SW 1271 (cell line): ENCODE measurements around the gene AUTS2.

Experiments
- DNase-seq, 2 experiments: peaks; one replicate each; lab custom pipeline; 2025; lab: John Stamatoyannopoulos, UW

AUTS2 gene

DNA sequence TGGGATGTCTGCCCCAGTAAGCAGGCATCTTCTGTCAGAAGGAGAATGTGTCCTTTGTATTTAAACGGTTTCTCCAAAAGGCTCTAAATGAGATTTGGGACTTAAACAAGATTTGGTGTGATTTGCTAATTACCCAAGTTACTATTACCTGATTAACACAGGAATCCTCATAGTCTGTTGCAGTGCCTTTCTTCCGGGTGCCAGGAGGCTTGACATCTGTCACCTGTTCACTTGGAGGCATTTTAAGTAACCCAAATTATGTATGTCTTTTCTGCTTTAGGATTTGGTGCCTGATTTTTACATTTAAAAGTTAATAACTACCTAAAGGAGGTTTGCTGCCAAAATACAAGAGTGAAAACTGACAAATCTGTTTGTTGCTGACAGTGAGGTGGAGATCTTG, 945.7 kb downstream of the AUTS2 start:
- DNase-seq: no peak

DNA sequence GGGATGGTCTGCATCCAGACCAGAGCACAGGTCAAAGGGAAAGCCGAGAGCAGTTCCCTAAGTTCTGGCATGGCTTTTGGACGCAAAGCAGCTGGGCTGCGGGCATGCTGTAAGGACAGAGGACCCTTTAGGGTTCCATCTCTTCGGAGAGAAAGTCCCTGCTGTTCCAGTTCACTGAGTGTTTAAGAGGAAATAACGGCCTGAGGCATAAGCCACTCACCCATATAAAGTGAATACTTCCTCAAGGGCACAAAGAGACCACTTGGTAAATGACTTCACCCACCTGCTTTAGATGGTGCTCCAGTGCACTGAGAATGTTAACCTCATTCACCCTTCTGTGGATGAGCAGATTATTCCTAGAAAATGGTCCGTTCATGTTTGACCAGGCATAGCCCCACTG, 946.9 kb downstream of the AUTS2 start:
- DNase-seq: no peak

DNA sequence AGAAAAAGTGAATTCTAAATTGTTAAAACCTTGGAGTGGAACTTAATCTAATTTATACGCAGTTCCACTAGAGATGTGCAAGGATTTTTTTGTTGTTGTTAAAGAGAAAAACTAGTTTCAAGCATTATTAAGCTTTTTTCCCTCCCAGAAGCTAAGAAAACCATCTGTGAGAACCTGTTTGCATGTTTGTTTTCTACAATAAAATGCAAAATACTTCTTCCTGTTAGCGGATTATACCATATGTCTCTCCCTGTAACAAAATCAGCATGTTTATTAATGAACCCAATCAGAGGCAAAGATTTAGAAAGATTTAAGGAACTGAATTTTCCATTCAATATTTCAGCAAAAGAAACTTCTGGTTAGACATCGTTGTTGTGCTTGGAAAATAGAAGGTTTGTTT, 953.9 kb downstream of the AUTS2 start:
- no peak for DNase-seq

DNA sequence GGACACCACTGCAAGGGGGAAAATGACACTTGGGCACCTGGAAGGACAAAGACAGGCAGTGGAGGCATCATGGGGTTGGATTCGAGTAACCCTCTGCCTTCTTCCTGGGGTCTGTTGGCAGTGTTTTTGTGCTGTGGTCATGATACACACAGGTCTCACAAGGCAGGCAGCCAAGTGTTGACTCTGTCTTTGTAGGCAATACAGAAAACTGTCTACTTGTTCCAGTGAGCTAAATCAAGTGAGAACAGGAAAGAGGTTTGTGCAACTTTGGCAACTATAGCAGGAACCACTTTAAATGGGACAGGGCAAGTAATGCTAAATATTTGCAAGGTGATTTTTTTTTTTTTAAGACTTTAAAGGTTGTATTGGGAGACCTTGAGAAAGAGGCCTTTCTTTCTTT, 955.1 kb downstream of the AUTS2 start:
- no peak for DNase-seq

DNA sequence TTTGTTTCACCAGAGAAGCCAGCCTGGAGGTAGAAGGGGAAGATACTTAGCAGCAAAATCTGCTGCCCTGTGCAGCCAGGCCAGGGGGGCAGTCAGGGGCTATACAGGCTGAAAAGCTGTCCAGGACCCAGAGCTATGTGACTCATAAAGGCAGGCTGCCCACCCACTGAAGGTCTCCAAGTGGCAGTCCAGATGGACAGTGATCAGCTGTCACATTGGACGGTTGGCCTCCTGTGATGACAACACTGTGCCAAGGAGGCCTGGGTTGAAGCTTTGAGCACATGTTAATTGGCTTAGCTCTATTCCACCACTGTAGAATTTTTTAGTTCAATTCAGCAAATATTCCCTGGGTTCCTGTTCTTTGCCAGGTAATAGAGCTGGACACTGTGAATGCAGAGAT, 956.4 kb downstream of the AUTS2 start:
- DNase-seq: no peak

DNA sequence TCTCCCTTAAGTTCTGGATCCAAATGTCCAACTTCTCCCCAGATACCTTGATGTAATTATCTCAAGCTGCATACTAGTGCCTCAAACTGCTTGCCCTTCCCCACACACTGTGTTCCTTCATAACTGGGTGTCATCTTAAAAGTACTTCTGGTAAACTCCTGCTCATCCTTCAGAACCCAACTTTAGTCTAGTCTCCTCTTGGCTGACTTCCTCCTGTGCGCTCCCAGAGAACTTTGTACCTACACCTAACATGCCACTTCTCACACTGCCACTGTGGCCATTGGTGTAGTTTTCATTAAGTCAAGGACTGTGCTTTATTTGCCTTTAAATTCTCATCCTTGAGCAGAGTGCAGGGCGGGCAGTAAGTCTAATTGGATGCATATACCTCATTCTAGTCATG, 958.5 kb downstream of the AUTS2 start:
- DNase-seq: no peak

DNA sequence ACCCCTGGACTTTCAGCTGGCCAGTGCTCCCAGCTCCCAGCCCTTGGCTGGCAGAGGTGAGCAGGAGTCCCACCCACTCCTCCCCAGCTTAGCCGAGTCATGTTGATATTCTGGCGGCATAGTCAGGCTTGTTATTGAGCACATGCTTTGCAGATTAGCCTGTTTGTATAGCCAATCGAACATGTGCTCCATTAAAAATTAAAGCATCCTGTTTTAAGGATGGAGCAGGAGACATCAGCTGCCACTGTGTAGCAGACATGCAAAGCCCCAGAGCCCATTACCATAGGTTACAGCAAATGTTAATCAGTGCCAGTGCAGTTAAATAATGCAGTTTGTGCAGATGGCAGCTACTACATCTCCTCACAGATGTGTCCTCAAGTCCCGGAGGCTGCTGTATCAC, 959.1 kb downstream of the AUTS2 start:
- DNase-seq: no peak

DNA sequence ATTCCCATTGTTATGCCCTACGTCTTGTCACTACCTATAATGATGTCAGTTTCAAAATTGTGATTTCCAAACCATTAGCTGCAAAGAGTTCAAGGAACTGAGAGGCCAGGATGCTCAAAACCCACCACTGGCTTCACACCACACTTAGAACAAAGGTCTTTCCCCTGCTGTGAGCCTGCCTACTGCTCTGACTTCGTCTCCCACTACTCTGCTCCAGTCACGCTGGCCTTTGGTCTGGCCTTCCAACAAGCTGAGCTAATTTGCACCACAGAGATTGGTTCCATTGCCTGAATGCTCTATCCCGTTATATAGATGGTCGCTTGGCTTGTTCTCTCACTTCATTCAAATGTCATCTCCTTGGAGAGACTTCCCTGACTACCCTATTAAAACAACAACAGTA, 961.5 kb downstream of the AUTS2 start:
- no peak for DNase-seq

DNA sequence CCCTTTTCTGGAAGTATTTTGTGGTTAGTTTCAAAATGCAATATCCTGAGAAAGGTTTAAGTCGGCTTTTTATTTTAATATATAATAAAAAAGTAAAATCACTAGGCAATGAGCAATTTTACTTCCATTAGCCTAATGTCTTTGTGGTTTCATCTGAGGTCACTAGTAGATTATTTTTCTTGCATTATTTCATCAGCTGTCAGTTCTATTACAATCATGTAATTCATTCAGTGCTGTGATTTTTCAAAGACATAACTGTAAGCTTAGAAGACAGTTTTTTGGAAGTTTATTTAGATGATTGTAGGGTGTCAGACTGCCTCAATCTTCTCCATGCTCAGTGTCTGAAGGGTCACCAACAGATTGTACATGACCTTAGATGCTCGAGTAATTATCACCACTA, 965.7 kb downstream of the AUTS2 start:
- DNase-seq: no peak

DNA sequence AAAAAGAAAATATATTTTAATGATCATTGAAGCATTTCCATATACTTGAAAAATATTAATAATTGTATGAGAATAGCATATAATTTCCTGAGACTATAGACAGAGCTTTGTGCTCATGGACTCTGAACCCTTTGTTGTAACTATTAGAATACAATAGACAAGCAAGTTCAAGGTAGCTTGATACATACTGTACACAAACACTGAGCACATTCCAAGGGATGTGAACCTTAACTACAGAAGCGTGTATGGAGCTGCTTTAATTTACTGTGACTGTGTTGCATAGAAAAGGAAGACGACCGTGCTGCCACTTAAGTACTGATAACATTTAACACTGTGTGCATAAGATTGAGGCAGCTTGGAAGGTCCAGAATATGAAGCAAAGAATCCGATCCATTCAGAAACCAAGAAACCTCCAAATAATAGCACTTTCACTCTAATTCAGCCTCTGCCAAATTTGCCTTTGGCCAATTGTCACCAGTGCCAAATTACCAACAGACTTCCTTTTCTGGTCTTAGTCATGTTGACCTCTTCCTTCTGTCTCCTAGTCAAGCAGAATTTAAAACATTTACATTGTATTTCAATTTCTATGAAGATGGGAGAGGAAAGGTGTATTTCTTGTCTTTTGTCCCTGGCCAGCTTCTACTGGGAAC, 967.6 kb downstream of the AUTS2 start:
- DNase-seq: no peak

DNA sequence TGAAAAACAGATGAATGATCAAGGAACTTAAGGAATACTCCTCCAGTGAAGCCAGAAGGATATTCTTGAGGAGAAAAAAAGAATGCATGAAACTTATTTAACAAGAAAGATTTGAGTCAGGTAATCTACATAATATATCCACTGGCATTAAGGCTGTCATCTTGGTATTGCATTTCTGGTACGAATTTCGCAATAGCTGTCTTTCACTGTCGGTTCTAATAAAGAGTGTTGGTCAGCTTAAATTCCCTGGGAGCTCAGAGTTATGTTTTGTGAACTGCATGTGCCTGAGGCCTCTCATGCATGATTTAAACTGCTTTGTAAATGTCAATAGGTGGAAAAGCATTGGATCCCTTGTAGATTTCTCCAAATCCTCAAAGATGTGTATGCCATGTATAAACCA, 968.4 kb downstream of the AUTS2 start:
- DNase-seq: no peak

DNA sequence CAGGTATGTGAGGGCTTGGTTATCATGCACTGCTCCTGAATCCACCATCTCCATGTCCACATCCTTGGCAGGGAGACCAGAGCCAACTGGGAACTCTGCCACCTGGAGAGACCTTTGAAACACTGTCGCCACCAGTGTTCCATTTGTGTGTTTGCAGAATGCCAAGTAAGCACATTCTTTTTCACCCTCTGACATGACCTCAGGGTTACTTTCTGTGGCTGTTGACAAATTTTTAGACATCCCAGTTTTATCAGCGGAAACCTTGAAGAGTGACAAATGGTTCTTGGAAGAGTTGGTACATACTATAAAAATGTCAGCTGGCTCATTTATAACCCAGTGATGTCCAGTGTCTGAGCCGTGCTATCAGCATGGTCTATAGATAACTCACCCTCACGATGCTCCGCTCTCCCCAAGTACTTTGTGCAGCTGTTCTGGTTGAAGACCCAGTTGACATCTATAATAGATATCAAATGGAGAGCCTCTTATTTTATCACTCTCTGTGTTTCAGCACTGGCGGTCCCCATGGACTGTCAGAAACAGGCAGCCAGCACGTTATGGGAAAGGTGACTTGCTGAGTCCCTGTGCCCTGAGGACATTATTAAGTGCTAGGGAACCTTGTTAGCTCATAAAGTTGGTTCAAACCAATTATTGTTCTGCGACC, 970.5 kb downstream of the AUTS2 start:
- no peak for DNase-seq

DNA sequence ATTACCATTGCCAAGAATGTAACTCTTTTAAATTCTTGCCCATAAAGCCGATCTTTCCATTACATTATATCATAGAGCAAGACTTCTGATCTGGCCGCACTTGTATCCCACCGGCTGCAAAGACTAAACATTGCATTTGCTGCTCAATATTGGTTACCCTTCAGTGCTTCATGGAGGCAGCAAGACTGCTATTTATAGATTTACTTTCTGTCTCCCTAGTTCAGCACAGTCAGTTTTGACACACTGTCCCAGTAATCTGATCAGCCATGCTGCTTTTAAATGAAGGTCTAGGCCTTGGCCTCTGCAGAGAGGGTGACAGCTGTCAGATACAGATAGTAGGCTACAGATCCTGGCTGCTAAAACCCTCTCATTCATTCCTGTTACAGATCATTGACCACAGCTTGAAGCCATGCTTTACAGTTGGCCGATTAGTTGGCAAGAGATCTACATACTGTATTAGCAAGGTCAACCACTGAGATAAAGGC, 971.1 kb downstream of the AUTS2 start:
- no peak for DNase-seq

DNA sequence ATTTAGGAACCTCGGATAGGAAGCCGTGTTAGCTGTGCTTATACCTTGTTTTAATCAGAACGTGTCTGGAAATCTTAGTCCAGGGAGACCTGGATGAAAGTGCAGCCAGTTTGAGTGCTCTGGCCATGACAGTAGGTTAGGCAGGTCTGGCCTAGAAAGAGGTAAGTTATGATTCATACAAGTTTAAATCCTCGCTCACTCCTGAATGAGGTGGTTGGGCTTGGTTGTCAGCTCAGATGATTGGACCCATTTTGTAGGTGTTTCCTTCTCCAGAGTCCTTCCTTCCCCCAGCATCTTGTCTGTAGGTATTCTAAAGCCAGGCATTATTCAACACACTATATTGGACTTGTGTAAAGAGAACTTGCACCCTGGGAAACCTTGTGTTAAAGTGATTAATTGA, 971.8 kb downstream of the AUTS2 start:
- no peak for DNase-seq

DNA sequence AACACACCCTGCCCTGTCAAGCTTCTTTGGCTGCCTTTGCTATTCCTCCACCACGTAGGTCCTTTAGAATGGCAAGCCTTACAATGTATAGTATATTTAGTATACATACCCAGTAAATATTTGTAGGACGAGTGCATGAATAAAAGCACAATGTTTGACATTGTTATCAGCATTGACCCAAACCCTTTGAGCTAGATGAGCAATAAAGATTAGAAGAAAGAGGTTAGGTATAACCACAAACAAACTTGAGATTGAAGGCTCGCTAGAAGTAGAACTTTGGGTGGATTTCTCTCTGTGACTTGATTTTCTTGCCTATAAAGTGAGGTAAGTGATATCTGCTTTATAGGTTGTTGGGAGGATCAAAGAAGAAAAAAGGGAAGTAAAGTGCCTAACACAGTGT, 972.7 kb downstream of the AUTS2 start:
- no peak for DNase-seq

DNA sequence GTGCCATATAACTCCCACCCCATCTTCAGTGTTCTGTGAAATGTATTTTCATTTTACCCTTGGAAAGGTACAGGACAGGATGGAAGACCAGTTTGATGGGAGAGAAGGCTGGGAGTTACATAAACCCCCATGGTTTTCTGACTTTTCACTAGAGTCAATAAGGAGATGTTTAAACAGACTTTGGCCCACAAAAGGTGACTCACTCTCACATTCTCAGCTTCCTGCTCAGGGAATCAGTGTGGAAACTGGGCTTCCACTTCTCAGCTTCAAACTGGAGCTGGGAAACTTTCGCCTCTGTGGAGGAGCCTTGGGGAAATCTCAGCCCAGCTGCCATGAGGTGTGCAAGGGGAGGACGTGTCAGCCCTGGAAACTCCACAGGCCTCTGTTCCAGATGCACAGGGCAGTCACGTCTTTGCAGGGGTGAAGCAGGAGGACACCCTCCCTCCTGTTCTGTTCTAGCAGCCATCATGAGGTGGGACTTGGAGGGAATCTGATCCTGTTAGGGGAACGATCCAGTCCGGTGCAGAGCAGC, 973.2 kb downstream of the AUTS2 start:
- DNase-seq: no peak

DNA sequence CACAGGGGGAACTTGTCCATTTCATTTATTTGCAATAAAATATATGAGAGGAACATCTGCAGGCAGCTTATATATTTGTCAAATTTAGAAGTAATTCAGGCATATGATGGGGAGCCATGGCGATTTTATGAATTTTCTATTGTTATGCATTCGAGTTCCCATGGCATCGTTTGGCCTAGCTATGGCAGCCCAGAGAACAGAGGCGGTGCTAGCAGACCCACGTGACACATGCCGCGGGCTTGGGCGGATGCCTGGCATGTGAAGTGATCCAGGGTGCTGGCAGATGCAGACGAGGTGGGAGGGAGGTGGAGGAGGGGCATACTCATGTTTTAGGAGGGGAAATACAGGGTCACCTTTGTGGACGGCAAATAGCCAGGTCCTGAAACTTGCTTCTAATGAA, 973.7 kb downstream of the AUTS2 start:
- no peak for DNase-seq

DNA sequence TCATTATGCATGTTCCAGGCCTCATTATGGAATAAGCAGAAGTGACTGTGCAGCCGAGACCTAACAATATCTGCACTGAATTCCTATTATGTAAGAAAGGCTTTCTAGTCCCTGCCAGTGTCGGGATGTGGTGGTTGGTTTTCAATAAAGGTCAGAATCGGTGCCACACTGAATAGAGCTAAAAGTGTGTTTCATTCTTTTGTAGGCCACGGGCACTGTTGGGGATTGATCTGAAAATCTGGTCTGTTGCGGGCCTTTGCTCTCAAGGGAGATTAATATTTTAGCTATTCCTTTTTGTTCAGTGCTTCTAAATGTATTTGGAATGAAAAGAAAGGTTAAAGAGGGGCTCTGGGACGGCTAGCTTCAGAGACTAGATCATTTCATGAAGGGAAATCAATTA, 974.3 kb downstream of the AUTS2 start:
- DNase-seq: no peak

DNA sequence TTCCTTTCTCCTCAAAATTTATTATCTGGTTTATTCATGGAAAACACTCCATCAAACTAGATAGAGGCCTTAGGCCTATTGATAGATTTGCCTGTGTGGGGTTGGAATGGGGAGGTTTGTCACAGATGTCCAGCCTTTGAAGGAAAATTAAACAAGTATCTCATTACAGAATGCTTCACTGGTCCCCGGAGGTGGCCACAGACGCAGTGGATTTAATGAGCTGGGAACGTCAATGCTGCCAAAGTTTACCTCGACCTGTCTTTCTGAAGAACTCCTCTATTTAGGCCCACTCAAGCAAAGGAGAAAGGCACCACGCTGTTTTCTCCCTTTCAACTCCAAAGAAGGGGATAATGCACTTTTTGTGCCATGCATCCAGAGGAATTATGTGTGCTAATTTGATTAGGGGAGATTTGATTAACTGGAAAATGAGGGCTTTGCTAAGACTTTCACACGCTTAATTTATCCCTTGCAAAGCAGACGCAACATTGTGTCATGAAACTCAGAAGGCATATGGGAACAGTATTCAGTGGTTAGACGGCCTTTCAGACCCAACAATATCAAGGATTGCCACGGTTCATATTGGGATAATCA, 974.9 kb downstream of the AUTS2 start:
- DNase-seq: no peak

DNA sequence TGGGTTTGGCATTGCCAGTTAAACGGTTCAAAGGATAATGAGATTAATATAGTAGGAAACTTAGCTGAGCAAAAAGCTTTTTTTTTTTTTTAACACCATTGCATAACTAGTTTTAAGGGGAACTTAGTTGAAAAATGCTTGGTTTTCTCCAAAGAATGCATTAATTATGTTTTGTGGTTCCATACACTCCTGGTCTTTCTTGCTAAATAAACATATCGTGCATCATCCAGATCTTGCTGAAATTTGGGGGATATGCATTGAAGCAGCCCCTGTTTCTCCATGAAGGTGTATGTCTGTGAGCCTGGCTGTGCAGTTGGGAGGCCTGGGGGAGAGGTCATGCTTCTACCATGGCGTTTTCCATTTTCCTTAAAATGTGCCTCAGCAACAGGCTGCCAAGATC, 975.4 kb downstream of the AUTS2 start:
- no peak for DNase-seq

DNA sequence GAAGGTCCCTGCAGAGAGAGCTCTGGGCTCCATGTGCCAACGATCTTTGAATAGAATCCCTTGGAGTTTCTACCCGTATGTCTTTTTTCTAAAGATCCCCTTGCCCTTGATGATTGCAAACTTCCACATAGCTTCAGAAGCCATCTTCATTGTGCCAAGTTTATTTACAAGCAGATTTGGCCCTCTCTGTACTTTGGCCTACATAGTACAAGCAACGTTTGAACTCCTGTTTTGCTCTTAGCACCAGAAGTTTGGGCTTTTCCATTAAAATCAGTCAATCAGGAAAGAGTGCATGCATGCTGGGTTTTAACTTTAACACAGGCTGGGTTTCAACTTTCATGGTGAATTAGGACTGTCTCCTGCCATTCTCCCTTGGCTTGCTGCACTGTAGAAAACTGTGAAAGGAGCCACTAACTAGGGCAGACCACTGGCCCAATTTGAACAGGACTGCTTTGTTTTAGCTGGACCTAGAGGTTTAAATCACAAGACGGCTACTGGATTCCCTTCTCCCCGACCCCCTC, 976.1 kb downstream of the AUTS2 start:
- no peak for DNase-seq

DNA sequence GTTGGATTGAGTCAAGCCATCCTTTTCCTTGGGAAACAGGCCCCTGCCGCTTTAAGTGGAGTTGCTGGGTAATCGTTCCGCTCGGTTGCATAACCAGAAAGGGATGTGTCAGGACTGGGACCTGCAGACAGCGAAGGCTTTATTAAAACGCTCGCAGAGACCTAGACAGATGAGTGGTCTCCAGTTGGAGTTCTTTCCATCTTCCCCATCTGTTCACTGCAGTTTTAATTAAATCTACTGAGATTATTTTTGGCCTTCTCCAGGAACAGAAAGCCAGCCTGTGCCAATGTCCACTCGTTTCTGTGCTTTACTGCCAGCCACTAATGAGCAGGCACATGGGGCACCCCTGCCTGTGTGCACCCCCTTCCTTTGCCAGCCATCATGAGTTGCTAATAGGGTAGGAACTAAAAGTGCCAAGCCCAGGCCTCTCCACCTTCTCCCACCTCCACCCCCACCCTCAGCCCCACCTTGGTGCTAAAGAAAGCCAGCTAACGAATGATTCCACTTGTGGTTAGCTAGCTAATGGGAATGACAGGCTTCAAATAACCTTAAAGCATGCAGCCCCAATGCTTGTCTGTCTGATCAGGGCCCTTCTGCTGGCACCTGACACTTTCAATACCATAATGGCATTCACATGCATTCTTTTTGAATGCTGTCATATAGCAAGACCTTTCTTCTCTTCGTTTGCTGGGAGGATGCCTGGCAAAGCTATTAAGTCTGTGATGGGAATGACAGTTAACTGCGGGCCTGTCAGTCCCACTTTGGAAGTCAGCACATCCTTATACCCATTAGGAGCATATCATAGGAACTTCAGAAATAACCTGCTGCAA, 976.9 kb downstream of the AUTS2 start:
- DNase-seq: no peak
